ENCODE data around the gene KCNN1.

KCNN1 gene

GRCh38 chr19:18013210-18014111 lies 46.6 kb downstream of the KCNN1 start:
- Histone ChIP-seq H3K4me1 (ENCODE audit: control insufficient read depth in 1 of 2, insufficient read depth in 1 of 2, low read depth in 1 of 2, low read length in 1 of 2) (peaks cover 8 to 10% of the 10 kb centered on the region in 2 experiments), H3K9me3 (no peaks in the 10 kb centered on the region), H3K36me3 (peaks cover 62% of the 10 kb centered on the region), H3K27me3 (no peaks in the 10 kb centered on the region), H3K4me3 (ENCODE audit: low read depth in 1 of 2, low read length in 1 of 2) (no peak overlapping the region), H3K27ac (no peak overlapping the region)
- no peak for TF ChIP-seq CTCF (IDR thresholded peaks at IDR 0.05)

GRCh38 chr19:18014197-18014596 lies 47.3 kb downstream of the KCNN1 start:
- Histone ChIP-seq H3K9me3 (no peaks in the 10 kb centered on the region), H3K27ac (no peak overlapping the region), H3K4me3 (ENCODE audit: low read depth in 1 of 2, low read length in 1 of 2) (no peak overlapping the region), H3K36me3 (peaks cover 57% of the 10 kb centered on the region), H3K4me1 (ENCODE audit: control insufficient read depth in 1 of 2, insufficient read depth in 1 of 2, low read depth in 1 of 2, low read length in 1 of 2) (peaks cover 3 to 9% of the 10 kb centered on the region in 2 experiments), H3K27me3 (no peaks in the 10 kb centered on the region)
- TF ChIP-seq CTCF (IDR thresholded peaks at IDR 0.05), result no peak

- Histone ChIP-seq H3K27me3 (no peaks in the 10 kb centered on the region), H3K4me1 (ENCODE audit: control insufficient read depth in 1 of 2, insufficient read depth in 1 of 2, low read depth in 1 of 2, low read length in 1 of 2) (peaks cover 8 to 16% of the 10 kb centered on the region in 2 experiments), H3K4me3 (ENCODE audit: low read depth in 1 of 2, low read length in 1 of 2) (no peak overlapping the region), H3K27ac (peak overlapping the region; percentile 47), H3K36me3 (peaks cover 36% of the 10 kb centered on the region), H3K9me3 (no peaks in the 10 kb centered on the region)
- TF ChIP-seq CTCF (IDR thresholded peaks at IDR 0.05), result no peak
These were observed 49.5 kb downstream of the KCNN1 start for GRCh38 chr19:18016209-18016910.

DNA sequence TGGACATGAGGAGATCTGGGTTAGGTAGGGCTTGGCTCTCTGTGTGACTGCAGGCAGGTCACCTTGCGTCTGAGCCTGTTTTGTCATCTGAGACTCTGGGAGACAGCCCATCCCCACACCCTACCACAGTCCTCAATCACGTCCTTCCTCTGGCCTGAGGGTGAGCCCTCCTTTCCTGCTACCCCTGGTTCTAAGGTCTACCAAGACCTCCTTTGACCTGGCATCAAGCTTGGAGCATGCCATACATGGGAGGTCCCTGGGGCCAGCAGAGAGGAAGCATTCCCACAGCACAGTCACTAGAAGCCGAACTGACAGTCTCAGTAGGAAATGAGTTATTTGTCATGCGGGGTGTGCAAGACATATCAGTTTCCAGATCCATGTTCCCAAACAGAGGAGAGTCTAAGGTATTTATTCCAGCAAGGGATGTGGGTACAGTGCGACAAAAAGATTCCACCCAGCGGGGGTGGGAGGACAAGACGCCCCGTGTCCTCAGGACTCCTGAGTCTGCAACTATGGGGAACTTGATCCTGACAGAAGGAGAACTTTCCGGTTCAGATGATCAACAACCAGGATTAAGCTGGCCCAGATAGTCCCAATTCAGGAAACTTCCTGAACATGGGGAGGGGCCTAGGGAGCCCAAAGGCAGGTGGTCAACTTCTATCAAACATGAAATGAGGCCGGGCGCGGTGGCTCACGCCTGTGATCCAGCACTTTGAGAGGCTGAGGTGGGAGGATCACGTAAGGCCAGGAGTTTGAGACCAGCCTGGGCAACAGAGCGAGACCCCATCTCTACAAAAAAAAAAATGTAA lies 50.6 kb downstream of the KCNN1 start:
- H3K27ac ChIP-seq, result peak overlapping the region; percentile 31
- peaks cover 26% of the 10 kb centered on the region for H3K36me3 ChIP-seq
- peaks cover 20 to 26% of the 10 kb centered on the region in 2 experiments for H3K4me1 ChIP-seq (ENCODE audit: control insufficient read depth in 1 of 2, insufficient read depth in 1 of 2, low read depth in 1 of 2, low read length in 1 of 2)
- H3K4me3 ChIP-seq (ENCODE audit: low read depth in 1 of 2, low read length in 1 of 2), result no peak overlapping the region
- H3K9me3 ChIP-seq, result no peaks in the 10 kb centered on the region
- H3K27me3 ChIP-seq, result no peaks in the 10 kb centered on the region
- TF ChIP-seq CTCF (IDR thresholded peaks at IDR 0.05), result no peak
